Measurements from ENCODE around the gene HES1.

The HES1 gene

DNA sequence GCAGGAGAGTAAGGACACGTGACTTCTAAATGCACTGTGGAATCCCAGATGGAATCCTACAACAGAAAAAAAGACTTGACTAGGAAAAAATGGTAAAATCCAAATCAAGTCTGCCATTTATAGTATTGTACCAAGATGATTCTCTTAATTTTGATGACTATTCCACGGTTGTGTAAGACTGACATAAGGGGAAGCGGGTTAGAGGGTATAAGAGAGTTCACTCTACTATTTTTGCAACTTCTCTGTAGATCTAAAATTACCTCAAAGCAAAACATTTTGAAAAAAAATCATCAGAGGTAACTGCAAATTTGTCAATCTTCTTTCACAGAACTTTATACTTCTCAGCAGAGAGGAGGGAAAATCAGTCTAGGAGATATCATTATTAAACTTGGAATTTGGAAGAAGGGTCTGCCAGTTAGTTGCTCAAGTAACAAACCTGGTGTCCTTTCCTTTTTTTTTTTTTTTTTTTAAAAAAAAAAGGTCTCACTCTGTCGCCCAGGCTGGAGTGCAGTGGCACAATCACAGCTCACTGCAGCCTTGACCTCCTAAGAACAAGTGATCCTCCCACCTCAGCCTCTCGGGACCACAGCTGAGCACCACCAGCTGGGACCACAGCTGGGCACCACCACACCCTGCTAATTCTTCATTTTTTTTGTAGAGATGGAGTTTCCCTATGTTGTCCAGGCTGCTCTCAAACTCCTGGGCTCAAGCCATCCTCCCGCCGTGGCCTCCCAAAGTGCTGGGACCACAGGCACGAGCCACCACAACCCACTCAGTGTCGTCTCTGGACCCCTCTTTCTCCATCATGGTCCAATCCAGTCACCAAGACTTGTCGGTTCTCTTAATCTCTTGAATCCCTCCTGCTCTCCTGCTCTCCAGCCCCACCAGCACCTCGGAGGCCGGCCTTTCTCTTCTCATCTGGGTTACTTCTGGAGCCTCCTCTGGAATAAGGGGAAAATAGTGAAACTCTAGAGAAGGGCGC is 14.9 kb upstream of the HES1 start:
- Histone ChIP-seq H3K36me3 (replicated peaks; ENCODE audit: low read depth, low read length) (no peaks in the 10 kb centered on the region), H3K79me2 (ENCODE audit: low read length) (no peaks in the 10 kb centered on the region), H3K27me3 (ENCODE audit: low read depth, low read length) (peaks cover 57% of the 10 kb centered on the region), H4K20me1 (ENCODE audit: insufficient read depth, low read length) (no peaks in the 10 kb centered on the region), H3K4me2 (ENCODE audit: low read length) (no peak overlapping the region), H2AFZ (ENCODE audit: low read depth, low read length) (no peak overlapping the region), H3K9me3 (ENCODE audit: insufficient read depth, low read length) (no peaks in the 10 kb centered on the region), H3K27ac (ENCODE audit: low read length) (no peak overlapping the region), H3K9ac (ENCODE audit: low read length) (no peak overlapping the region), H3K4me3 (ENCODE audit: low read length) (no peak overlapping the region), H3K4me1 (ENCODE audit: low read length) (no peaks in the 10 kb centered on the region)
- no peak for TF ChIP-seq EZH2phosphoT487 (IDR thresholded peaks at IDR 0.05; ENCODE audit: low read depth)
- TF ChIP-seq, protein P1, sequence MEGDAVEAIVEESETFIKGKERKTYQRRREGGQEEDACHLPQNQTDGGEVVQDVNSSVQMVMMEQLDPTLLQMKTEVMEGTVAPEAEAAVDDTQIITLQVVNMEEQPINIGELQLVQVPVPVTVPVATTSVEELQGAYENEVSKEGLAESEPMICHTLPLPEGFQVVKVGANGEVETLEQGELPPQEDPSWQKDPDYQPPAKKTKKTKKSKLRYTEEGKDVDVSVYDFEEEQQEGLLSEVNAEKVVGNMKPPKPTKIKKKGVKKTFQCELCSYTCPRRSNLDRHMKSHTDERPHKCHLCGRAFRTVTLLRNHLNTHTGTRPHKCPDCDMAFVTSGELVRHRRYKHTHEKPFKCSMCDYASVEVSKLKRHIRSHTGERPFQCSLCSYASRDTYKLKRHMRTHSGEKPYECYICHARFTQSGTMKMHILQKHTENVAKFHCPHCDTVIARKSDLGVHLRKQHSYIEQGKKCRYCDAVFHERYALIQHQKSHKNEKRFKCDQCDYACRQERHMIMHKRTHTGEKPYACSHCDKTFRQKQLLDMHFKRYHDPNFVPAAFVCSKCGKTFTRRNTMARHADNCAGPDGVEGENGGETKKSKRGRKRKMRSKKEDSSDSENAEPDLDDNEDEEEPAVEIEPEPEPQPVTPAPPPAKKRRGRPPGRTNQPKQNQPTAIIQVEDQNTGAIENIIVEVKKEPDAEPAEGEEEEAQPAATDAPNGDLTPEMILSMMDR (IDR thresholded peaks at IDR 0.05; ENCODE audit: low read depth, low read length): no peak

DNA sequence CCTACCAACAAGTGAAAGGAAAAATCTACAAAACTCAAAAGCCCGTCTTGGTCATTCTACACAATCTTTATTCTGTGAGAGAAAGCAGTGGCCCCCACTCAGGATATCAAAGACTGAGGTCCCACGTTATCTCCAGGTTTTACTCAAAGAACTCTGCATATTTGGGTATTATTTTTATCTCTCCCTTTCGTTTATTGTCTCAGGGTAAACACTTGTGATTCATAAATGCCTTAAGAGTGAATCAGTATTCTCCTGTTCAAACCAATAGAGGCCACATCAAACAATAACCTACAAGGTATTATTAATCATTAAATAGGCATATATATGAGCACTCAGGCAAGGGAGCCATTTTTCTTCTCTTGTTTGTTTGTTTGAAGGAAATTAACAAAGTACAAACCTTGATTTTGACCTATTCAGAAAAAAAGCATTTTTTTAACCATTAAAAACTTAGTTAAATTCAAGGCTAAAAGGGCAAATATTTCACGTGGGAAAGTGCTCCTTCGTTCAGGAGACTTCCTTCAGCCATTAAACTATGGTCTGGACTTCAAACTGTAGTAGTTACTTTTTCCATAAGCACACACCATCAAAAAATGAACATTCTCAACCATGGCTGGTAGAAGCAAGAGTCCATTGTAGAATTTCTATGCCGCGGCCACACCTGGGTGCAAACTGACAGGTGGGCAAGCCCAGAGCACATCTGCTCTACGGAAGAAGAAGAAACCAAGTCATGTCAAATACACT is 13.9 kb upstream of the HES1 start:
- Histone ChIP-seq H3K79me2 (ENCODE audit: low read length) (no peaks in the 10 kb centered on the region), H4K20me1 (ENCODE audit: insufficient read depth, low read length) (no peaks in the 10 kb centered on the region), H3K4me1 (ENCODE audit: low read length) (no peaks in the 10 kb centered on the region), H2AFZ (ENCODE audit: low read depth, low read length) (no peak overlapping the region), H3K27ac (ENCODE audit: low read length) (no peak overlapping the region), H3K9me3 (ENCODE audit: insufficient read depth, low read length) (no peaks in the 10 kb centered on the region), H3K4me3 (ENCODE audit: low read length) (no peak overlapping the region), H3K4me2 (ENCODE audit: low read length) (no peak overlapping the region), H3K36me3 (replicated peaks; ENCODE audit: low read depth, low read length) (no peaks in the 10 kb centered on the region), H3K9ac (ENCODE audit: low read length) (no peak overlapping the region), H3K27me3 (ENCODE audit: low read depth, low read length) (peaks cover 60% of the 10 kb centered on the region)
- TF ChIP-seq, protein P1 (IDR thresholded peaks at IDR 0.05; ENCODE audit: low read depth, low read length): no peak
- no peak for TF ChIP-seq EZH2phosphoT487 (IDR thresholded peaks at IDR 0.05; ENCODE audit: low read depth)

DNA sequence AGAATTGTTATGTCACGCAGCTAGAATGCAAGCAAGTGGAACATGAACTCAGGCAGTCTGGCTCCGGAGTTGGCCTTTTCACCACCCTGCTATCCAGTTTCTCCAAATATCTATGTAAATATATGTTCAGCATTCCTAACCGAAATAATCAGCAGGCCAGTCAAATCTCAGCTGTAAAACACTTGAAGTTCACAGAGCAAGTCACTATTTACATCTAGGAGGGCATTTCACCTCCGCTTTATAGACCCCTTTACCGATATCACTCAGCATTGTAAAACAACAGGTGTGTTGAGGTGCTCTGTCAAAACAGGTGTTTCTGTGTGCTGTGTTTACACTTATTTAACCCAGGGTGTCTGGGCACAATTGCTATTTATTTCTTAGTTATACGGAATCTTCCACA is 12.2 kb upstream of the HES1 start:
- Histone ChIP-seq H3K9ac (ENCODE audit: low read length) (no peak overlapping the region), H3K4me2 (ENCODE audit: low read length) (no peak overlapping the region), H3K79me2 (ENCODE audit: low read length) (no peaks in the 10 kb centered on the region), H4K20me1 (ENCODE audit: insufficient read depth, low read length) (no peaks in the 10 kb centered on the region), H3K4me1 (ENCODE audit: low read length) (peaks cover 9% of the 10 kb centered on the region), H2AFZ (ENCODE audit: low read depth, low read length) (no peak overlapping the region), H3K36me3 (replicated peaks; ENCODE audit: low read depth, low read length) (no peaks in the 10 kb centered on the region), H3K4me3 (ENCODE audit: low read length) (no peak overlapping the region), H3K9me3 (ENCODE audit: insufficient read depth, low read length) (no peaks in the 10 kb centered on the region), H3K27me3 (ENCODE audit: low read depth, low read length) (peaks cover 67% of the 10 kb centered on the region), H3K27ac (ENCODE audit: low read length) (no peak overlapping the region)
- TF ChIP-seq EZH2phosphoT487 (IDR thresholded peaks at IDR 0.05; ENCODE audit: low read depth): no peak
- TF ChIP-seq, protein P1 (IDR thresholded peaks at IDR 0.05; ENCODE audit: low read depth, low read length): no peak

DNA sequence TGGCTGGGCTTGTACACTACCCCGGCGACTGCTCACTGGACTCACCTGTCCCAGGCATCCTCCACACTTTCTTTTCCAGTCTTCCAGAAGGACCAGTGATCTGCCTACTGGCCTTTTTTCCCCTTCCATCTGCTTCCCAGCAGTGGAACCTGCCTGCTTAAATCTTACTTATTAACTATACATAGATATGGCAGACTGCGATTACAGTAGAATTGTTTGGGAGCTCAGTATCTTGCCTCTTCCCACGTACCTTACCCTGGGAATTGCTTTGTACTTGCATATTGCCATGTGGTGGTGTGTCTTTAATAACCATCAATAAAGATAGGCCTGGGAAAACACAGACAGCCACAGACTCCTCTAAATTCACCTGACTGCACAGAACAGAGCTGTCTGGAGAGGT is 11.8 kb upstream of the HES1 start:
- no peaks in the 10 kb centered on the region for H3K79me2 ChIP-seq (ENCODE audit: low read length)
- H3K4me1 ChIP-seq (ENCODE audit: low read length): peaks cover 9% of the 10 kb centered on the region
- H3K9ac ChIP-seq (ENCODE audit: low read length): no peak overlapping the region
- no peaks in the 10 kb centered on the region for H4K20me1 ChIP-seq (ENCODE audit: insufficient read depth, low read length)
- TF ChIP-seq EZH2phosphoT487 (IDR thresholded peaks at IDR 0.05; ENCODE audit: low read depth): no peak
- TF ChIP-seq, protein P1 (IDR thresholded peaks at IDR 0.05; ENCODE audit: low read depth, low read length): no peak
- no peaks in the 10 kb centered on the region for H3K36me3 ChIP-seq (replicated peaks; ENCODE audit: low read depth, low read length)
- H3K27me3 ChIP-seq (ENCODE audit: low read depth, low read length): peaks cover 67% of the 10 kb centered on the region
- no peak overlapping the region for H2AFZ ChIP-seq (ENCODE audit: low read depth, low read length)
- no peaks in the 10 kb centered on the region for H3K9me3 ChIP-seq (ENCODE audit: insufficient read depth, low read length)
- H3K4me3 ChIP-seq (ENCODE audit: low read length): no peak overlapping the region
- H3K4me2 ChIP-seq (ENCODE audit: low read length): no peak overlapping the region
- H3K27ac ChIP-seq (ENCODE audit: low read length): no peak overlapping the region

Measured in OCI-LY3 (cell line).